Glomerular visceral epithelial cell (primary cell): ENCODE measurements around the gene ARHGEF4.

Source experiments
- DNase-seq: peaks from one replicate; pipeline ENCODE4 v3.0.0-alpha.2; 2016; ENCODE audit errors: extremely low spot score

ARHGEF4 gene

DNA sequence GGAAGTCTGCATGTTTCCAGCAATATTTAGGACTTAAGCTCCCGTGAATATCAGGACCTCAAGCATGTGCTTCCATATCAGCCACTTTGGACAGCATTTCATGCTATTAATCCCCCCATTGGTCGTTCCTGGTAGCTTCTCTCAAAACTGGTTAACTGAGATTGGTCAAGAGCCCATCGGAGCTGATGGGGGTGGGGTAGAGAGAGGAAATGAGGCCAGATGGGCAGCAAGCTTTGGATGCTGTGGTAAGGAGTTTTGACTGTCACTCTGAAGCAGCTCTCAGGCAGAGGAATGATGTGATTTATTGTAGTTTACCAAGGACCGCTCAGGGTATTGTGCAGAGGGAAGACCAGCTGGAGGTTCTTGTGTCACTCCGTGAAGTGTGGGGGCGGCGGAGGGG, 174.8 kb downstream of the ARHGEF4 start:
- DNase-seq: no peak

DNA sequence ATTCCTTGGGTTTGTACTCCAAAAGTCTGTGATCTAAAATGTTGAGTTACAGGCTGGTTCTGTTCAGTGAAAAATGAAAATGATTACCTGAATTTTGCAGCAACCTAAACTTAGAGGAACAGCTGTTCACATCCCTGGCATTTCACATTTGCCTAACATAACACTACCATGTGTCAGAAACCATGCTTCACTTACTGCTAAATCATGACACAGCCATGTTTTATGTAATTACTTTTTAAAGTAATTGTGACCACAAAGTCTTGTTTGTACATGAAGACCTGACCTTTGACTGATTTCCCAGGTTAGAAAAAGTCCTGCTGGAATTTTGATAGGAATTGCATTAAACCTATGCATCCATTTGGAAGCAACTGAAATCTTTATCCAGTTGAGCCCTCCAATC, 177.4 kb downstream of the ARHGEF4 start:
- DNase-seq: no peak

DNA sequence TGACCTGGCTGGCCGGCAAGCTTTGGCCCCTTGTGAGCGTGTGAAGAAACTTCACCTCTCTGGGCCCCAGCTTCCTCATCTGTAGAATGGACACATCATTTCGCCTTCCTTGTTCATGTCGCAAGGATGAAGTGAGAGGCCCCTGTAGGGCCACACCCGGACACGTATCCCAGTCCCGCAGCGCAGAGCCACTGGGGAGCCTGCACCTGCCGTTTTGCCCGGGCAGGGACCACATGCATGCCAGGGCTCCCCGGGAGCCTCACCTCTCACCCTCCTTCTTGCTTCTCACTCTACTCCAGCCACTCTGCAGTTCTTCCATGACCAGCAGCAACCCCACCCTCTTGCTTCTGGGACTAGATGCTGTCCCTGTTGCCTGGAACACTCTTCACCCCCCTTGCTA, 179.1 kb downstream of the ARHGEF4 start:
- DNase-seq: no peak

DNA sequence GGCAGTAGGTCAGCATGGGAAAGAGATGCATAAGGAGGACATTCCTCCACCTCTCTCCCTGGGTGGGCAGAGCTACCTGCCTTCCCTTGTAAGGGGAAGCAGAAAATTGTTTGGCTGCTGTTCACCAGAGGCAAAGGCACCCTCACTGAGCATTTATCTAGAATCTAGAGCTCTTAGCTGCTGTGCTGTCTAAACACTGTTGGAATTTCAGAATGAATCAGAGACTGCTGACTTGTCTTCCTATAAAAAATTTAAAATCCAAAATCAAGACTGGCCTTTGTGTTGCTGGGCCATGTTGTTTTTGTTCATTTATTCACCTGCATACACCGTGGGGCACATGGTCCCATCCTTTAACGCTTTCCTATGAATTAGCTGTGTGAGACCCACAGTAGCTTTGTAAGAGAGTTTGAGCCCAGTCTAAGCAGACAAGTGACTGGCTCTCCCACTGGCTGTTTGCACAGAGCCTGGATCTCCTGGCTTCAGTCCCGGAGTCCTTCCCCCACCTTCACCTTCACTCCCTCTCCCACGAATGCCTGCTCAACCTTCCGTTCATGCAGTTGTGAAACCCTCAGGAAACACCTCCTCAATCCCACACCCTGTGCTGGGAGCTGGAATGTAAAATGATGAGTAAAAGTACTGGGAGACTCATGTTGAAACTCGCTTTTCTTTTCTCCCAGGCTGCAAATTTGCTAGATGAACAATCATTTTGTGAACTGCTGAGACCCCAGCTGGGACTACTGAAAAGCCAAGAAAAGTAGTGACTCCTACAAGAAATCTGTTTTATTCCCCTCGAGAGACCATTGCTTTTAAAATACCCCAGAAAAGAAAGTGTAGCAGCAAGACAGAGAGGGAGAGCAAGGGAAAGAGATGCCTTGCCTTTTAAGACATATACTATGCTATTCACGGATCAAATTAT, 180.4 kb downstream of the ARHGEF4 start:
- DNase-seq: peak; percentile 28

DNA sequence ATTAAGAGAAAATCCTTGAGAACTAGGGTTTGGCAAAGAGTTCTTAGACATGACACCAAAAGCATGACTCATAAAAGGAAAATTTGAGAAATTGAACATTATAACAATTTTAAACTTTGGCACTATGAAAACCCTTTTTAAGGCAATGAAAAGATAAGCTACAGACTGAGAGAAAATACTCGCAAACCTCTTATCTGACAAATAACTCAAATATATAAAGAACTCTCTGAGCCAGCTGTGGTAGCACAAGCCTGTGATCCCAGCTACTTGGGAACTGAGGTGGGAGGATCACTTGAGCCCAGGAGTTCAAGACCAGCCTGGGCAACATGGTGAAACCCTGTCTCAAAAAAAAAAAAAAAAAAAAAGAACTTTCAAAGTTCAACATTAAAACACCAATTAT, 186.0 kb downstream of the ARHGEF4 start:
- no peak for DNase-seq

DNA sequence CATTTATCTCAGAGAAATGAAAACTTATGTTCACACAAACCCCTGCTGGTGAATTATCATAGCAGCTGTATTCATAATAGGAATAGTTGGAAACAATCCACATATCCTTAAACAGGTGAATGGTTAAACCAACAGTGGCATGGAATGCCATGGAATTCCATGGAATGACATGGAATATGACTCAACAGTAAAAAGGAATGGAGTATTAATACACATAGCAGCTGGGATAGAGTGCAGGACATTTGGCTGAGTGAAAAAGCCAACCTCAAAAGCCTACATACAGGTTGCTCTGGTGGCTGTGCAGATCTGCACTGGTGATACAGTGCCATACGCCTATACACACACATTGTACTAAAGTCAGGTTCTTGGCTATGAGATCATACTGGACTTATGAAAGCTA, 187.0 kb downstream of the ARHGEF4 start:
- no peak for DNase-seq

- DNase-seq: no peak
Measured at GRCh38 chr2:131026919-131027318, 190.2 kb downstream of the ARHGEF4 start.

DNA sequence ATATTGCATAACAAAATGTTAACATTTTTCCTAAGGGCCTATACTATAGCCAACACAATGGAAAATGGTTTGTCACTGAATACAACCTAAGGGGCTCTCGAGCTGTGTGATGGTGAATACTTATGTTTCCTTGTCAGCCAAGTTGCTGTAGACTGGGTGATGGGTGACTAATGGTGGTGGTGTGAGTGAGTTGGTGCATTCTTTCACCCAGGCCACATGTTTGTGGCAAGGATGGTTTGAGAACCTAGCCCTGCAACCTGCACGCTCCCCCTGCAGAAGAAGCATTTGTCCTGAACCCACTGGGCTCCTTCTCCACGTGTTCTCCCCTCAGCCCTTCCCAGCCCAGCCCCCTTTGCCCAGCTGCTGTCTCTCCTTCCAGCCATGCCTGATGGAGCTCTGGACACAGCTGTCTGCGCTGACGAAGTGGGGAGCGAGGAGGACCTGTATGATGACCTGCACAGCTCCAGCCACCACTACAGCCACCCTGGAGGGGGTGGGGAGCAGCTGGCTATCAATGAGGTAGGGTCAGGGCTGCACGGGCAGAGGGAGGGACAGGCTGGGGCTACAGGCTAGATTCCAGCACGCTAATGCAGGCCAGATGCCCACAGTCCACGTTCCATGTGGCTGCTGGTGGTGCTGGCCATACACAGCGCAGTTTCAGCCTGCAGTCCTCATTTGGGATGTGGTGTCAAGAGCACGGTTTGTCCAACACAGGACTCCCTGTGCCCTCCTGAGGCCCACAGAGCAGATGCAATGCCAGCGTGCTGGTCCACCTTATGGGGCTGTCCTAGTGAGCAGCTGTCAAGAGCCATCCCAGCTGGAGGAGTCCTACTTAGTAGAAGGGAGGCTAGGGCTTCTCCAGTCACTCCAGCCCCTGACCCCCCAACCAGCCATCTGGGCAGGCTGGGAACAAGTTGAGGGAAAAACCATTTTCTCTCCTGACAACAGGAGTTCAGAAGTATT, 191.1 kb downstream of the ARHGEF4 start:
- no peak for DNase-seq

DNA sequence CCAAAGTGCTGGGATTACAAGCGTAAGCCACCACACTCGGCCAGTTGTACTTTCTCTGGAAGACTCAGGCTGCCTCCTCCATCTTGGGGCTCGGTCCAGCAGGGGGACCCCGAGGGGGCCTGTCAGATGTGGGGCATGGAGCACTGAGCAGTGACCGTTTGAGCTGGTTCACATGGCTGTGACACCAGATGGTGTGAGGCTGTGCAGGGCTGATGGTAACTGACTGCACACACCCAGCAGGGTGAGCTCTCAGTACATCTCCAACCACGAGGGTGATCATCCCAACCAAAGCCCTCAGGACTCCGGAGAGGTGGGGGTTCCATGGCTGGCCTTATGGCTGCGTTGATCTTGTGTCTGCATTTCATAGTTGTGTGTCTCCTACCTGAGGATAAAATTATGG, 193.1 kb downstream of the ARHGEF4 start:
- DNase-seq: no peak

GRCh38 chr2:131030478-131030971, 193.8 kb downstream of the ARHGEF4 start:
- no peak for DNase-seq

DNA sequence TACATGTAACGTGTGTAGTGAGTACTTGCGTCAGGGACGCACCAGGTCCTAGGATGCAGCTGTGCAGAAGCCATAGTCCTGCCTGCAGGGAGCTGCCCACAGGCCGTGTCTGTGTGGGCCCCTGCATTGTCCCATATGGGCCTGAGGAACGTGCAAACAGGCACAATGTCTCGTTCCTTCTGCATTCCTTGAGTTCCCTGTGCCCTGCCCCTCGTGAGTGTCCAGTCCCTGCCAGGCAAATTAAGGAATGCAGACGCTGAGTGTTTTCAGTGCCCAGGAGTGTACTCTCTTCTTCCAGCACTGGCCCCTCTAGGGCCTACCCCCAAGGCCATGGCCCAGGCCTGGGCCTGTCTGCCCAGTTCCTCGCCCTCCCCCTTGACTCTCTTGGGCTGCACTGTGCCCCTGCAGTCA, 194.7 kb downstream of the ARHGEF4 start:
- no peak for DNase-seq

- DNase-seq: no peak
Measured at GRCh38 chr2:131031875-131032274, 195.2 kb downstream of the ARHGEF4 start.

DNA sequence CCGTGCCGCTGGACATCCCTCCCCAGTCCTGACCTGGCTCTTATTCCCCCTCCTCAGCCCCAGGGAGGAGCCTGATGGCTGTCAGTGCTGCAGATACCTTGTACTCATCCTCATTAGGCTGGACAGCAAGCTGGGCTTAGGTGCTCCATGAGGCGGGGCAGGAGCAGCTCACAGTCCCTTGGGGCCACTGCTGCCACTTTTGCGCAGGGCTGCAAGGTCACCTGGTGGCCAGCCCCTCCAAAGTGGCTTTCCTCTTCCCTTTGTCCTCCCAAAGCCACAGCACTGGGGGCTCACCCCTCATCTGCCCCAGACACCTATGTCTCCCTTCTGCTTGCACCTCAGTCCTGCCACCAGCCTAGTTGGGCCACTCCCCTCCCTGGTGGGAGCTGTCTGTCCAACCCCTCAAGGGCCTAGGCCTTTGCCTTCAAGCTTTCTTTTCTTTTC, 195.7 kb downstream of the ARHGEF4 start:
- no peak for DNase-seq

DNA sequence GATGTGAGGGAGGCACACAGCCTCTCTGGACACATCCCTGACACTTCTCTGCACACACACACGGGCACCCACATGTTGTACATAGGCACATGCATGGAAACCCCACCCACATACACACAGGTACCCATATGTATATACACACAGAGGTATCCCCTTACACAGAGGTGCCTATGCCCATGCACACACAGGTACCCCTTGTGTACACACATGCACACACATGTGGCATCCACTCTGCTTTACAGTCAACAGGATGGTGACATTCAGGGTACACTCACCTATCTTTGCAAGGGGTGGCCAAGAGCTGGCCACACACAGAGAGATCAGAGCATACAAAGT, 197.0 kb downstream of the ARHGEF4 start:
- DNase-seq: no peak

GRCh38 chr2:131034122-131035051, 197.7 kb downstream of the ARHGEF4 start:
- no peak for DNase-seq

DNA sequence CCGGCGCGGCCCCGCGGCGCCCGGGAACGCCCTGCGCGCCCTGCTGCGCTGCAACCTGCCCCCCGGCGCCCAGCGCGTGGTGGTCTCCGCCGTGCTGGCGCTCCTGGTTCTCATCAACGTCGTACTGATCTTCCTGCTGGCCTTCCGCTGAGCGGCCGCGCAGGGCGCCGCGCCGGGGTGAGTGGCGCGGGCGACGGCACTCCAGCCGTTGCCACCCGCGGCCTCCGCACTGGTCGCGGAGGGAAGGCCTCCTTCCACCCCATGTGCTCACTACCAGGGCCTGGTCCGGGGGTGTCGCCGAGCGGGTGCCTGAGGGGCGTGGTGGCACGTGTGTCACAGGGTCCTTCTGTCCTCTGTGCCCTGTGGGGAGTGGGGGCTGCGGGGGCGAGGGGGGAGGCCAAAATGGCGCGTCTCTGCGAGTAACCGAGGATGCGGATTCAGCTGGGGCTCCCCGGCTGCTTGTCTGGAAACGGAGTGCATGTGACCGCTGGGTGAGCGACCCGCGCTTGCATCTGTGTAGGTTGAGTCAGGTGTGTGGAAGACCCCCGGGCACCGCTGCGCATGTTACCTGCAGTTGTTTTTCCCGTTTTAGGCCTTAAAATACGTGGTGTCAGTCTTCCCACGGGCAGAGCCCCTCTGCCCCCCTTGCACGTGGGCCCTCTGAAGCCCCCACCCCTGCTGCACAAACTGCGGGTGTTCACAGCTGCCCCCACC, 198.6 kb downstream of the ARHGEF4 start:
- no peak for DNase-seq

DNA sequence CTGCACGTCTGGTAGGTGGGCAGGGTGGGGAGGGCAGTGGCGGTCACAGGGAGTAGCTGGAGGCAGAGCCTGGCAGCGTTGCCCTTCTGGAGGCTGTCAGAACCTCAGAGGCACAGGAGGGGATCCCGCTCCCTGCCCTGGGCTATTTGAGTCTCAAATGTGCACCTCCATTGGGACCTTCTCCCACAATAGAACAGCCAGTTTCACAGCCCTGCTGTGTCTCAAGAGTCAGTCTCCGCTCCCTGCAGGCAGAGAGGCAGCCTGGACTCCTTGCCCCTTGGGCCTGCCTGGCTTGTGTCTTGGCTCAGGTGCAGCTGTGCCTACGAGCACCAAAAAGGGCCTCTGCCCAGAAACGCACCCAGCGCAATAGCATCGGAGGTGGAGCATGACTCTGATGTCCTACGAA, 199.1 kb downstream of the ARHGEF4 start:
- DNase-seq: no peak

GRCh38 chr2:131036269-131036668, 199.6 kb downstream of the ARHGEF4 start:
- DNase-seq: no peak

- no peak for DNase-seq
Measured at GRCh38 chr2:131036696-131037397, 200.1 kb downstream of the ARHGEF4 start.
